SK-N-SH treated with all-trans-retinoic acid at 6 μM for 48 hours (cell line): ENCODE results near the gene LMAN2.

Experiments used
- ATAC-seq: fragments of 200-7000 bp; cut with Tn5 transposase; 3 replicates; pipeline ENCODE4 v1.9.1; 2020; ENCODE audit warnings: mild to moderate bottlenecking, moderate library complexity
- ARNTL ChIP-seq: fragments of 450-650 bp; formaldehyde crosslinking; IDR thresholded peaks from 2 replicates; pipeline ENCODE4 v1.5.0; 2020; ENCODE audit warnings: low read depth, mild to moderate bottlenecking, moderate library complexity, borderline replicate concordance
- BACH2 ChIP-seq: fragments of 250-450 bp; sonication (Bioruptor Pico); IDR thresholded peaks from 2 replicates; pipeline ENCODE4 v1.9.0; 2021; ENCODE audit warnings: mild to moderate bottlenecking, borderline replicate concordance
- CREB5 ChIP-seq: fragments of 250-450 bp; sonication (Bioruptor Pico); IDR thresholded peaks from 2 replicates; pipeline ENCODE4 v1.5.1; 2020; ENCODE audit warnings: low read depth, mild to moderate bottlenecking, moderate library complexity
- CSDC2 ChIP-seq: fragments of 250-450 bp; sonication (Bioruptor Pico); IDR thresholded peaks from 2 replicates; pipeline ENCODE4 v1.5.0; 2020; ENCODE audit warnings: mild to moderate bottlenecking, moderate library complexity
- GLIS3 ChIP-seq: fragments of 250-450 bp; sonication (Bioruptor Pico); IDR thresholded peaks from 2 replicates; pipeline ENCODE4 v1.5.0; 2020; ENCODE audit warnings: mild to moderate bottlenecking, moderate library complexity
- ISL1 ChIP-seq: fragments of 250-450 bp; sonication (Bioruptor Pico); IDR thresholded peaks from 2 replicates; pipeline ENCODE4 v2.1.2; 2022; ENCODE audit warnings: mild to moderate bottlenecking, moderate library complexity
- OSR1 ChIP-seq: fragments of 250-450 bp; sonication (Bioruptor Pico); IDR thresholded peaks from 2 replicates; pipeline ENCODE4 v1.8.0; 2022; ENCODE audit warnings: moderate library complexity, mild to moderate bottlenecking, inconsistent platforms
- POU6F1 ChIP-seq: fragments of 250-450 bp; sonication (Bioruptor Pico); IDR thresholded peaks from 2 replicates; pipeline ENCODE4 v1.8.0; 2021; ENCODE audit warnings: low read depth, mild to moderate bottlenecking, moderate library complexity, borderline replicate concordance
- PPARA ChIP-seq: fragments of 250-450 bp; sonication (Bioruptor Pico); IDR thresholded peaks from 2 replicates; pipeline ENCODE4 v1.5.0; 2020; ENCODE audit warnings: mild to moderate bottlenecking, borderline replicate concordance
- SNAI2 ChIP-seq: fragments of 250-450 bp; sonication (Bioruptor Pico); IDR thresholded peaks from 2 replicates; pipeline ENCODE4 v1.5.0; 2020; ENCODE audit warnings: mild to moderate bottlenecking, moderate library complexity
- TOX ChIP-seq: fragments of 250-450 bp; sonication (Bioruptor Pico); IDR thresholded peaks from 2 replicates; pipeline ENCODE4 v1.8.0; 2021; ENCODE audit warnings: mild to moderate bottlenecking, moderate library complexity, borderline replicate concordance
- TSHZ2 ChIP-seq: fragments of 250-450 bp; sonication (Bioruptor Pico); IDR thresholded peaks from 2 replicates; pipeline ENCODE4 v1.5.0; 2020; ENCODE audit warnings: mild to moderate bottlenecking, moderate library complexity
- ZC3H10 ChIP-seq: fragments of 250-450 bp; sonication (Bioruptor Pico); IDR thresholded peaks from 2 replicates; pipeline ENCODE4 v1.5.1; 2021; ENCODE audit warnings: mild to moderate bottlenecking, moderate library complexity
- ZFP3 ChIP-seq: fragments of 250-450 bp; sonication (Bioruptor Pico); IDR thresholded peaks from 2 replicates; pipeline ENCODE4 v1.5.0; 2020; ENCODE audit warnings: mild to moderate bottlenecking, moderate library complexity
- ZFP30 ChIP-seq: fragments of 450-650 bp; formaldehyde crosslinking; IDR thresholded peaks from 2 replicates; pipeline ENCODE4 v1.5.0; 2022; ENCODE audit warnings: mild to moderate bottlenecking, moderate library complexity
- ZNF565 ChIP-seq: fragments of 450-650 bp; formaldehyde crosslinking; conservative IDR thresholded peaks from 2 replicates; pipeline ENCODE4 v1.5.0; 2020; ENCODE audit warnings: low read depth, mild to moderate bottlenecking, moderate library complexity
- ZNF70 ChIP-seq: fragments of 450-650 bp; formaldehyde crosslinking; IDR thresholded peaks from 2 replicates; pipeline ENCODE4 v1.5.0; 2020; ENCODE audit warnings: mild to moderate bottlenecking, moderate library complexity
- ZNF8 ChIP-seq: fragments of 450-650 bp; formaldehyde crosslinking; IDR thresholded peaks from 2 replicates; pipeline ENCODE4 v1.5.0; 2020; ENCODE audit warnings: mild to moderate bottlenecking, moderate library complexity
- TF ChIP-seq, protein P1 (sequence below): fragments of 250-450 bp; sonication (Bioruptor Pico); IDR thresholded peaks from 2 replicates; pipeline ENCODE4 v1.8.0; 2020; ENCODE audit warnings: mild to moderate bottlenecking, moderate library complexity, borderline replicate concordance
- TF ChIP-seq, protein P2 (sequence below): fragments of 250-450 bp; sonication (Bioruptor Pico); IDR thresholded peaks from 2 replicates; pipeline ENCODE4 v1.5.1; 2021; ENCODE audit warnings: mild to moderate bottlenecking, moderate library complexity

Gene LMAN2

GRCh38 chr5:177302354-177303110 lies 48.9 kb downstream of the LMAN2 start:
- TF ChIP-seq POU6F1 (CRISPR knock-in tag) (no peak), ZNF565 (CRISPR knock-in tag) (no peak), SNAI2 (CRISPR knock-in tag) (no peak), PPARA (no peak)
- TF ChIP-seq, protein P1, sequence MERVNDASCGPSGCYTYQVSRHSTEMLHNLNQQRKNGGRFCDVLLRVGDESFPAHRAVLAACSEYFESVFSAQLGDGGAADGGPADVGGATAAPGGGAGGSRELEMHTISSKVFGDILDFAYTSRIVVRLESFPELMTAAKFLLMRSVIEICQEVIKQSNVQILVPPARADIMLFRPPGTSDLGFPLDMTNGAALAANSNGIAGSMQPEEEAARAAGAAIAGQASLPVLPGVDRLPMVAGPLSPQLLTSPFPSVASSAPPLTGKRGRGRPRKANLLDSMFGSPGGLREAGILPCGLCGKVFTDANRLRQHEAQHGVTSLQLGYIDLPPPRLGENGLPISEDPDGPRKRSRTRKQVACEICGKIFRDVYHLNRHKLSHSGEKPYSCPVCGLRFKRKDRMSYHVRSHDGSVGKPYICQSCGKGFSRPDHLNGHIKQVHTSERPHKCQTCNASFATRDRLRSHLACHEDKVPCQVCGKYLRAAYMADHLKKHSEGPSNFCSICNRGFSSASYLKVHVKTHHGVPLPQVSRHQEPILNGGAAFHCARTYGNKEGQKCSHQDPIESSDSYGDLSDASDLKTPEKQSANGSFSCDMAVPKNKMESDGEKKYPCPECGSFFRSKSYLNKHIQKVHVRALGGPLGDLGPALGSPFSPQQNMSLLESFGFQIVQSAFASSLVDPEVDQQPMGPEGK = no peak
- ATAC-seq = peak; percentile 39

- no peak for ATAC-seq
- no peak for TF ChIP-seq ZNF565 (CRISPR knock-in tag)
- TF ChIP-seq PPARA = no peak
- TF ChIP-seq TSHZ2 (CRISPR knock-in tag) = no peak
- TF ChIP-seq ZNF70 (CRISPR knock-in tag) = no peak
- TF ChIP-seq, protein P2, sequence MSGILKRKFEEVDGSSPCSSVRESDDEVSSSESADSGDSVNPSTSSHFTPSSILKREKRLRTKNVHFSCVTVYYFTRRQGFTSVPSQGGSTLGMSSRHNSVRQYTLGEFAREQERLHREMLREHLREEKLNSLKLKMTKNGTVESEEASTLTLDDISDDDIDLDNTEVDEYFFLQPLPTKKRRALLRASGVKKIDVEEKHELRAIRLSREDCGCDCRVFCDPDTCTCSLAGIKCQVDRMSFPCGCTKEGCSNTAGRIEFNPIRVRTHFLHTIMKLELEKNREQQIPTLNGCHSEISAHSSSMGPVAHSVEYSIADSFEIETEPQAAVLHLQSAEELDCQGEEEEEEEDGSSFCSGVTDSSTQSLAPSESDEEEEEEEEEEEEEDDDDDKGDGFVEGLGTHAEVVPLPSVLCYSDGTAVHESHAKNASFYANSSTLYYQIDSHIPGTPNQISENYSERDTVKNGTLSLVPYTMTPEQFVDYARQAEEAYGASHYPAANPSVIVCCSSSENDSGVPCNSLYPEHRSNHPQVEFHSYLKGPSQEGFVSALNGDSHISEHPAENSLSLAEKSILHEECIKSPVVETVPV (CRISPR knock-in tag) = no peak
- TF ChIP-seq ISL1 (CRISPR knock-in tag) = no peak
- TF ChIP-seq BACH2 (CRISPR knock-in tag) = no peak
- TF ChIP-seq TOX (CRISPR knock-in tag) = no peak
- no peak for TF ChIP-seq CSDC2 (CRISPR knock-in tag)
- TF ChIP-seq ARNTL (CRISPR knock-in tag) = no peak
- no peak for TF ChIP-seq ZC3H10 (CRISPR knock-in tag)
- no peak for TF ChIP-seq ZFP3
- TF ChIP-seq, all 23 proteins: peak for 0
These were observed 49.8 kb downstream of the LMAN2 start for GRCh38 chr5:177301503-177302165.

GRCh38 chr5:177300951-177301350 lies 50.5 kb downstream of the LMAN2 start:
- TF ChIP-seq ZC3H10 (CRISPR knock-in tag) (no peak), BACH2 (CRISPR knock-in tag) (no peak), ZFP3 (no peak), ZNF565 (CRISPR knock-in tag) (no peak), TSHZ2 (CRISPR knock-in tag) (no peak), PPARA (no peak), CSDC2 (CRISPR knock-in tag) (no peak), GLIS3 (CRISPR knock-in tag) (no peak), CREB5 (CRISPR knock-in tag) (no peak), OSR1 (CRISPR knock-in tag) (no peak), ZNF70 (CRISPR knock-in tag) (no peak), ZNF8 (CRISPR knock-in tag) (no peak), ISL1 (CRISPR knock-in tag) (no peak), SNAI2 (CRISPR knock-in tag) (no peak), ARNTL (CRISPR knock-in tag) (no peak), ZFP30 (no peak)
- TF ChIP-seq, protein P2 (CRISPR knock-in tag) = no peak
- ATAC-seq = no peak
